Measurements from ENCODE around the gene TRIP12.

GRCh38 chr2:229731916-229732315 is 189.9 kb downstream of the TRIP12 start:
- TF ChIP-seq TAF1 (IDR thresholded peaks at IDR 0.05; ENCODE audit: borderline replicate concordance, insufficient read depth, low read length) (no peak), POLR2AphosphoS5 (IDR thresholded peaks at IDR 0.05; ENCODE audit: low read depth, low read length) (no peak), REST (IDR thresholded peaks at IDR 0.05; ENCODE audit: insufficient read depth in 1 of 2, low read depth in 2 of 2, low read length in 2 of 2) (no peak), SIN3A (IDR thresholded peaks at IDR 0.05; ENCODE audit: borderline replicate concordance, insufficient read depth, low read length) (no peak), FOXP2 (optimal IDR thresholded peaks at IDR 0.05; ENCODE audit: borderline replicate concordance, extremely low read depth, extremely low read length, insufficient read depth) (no peak)

All from PFSK-1 (cell line).